Stromal cell of bone marrow (primary cell): ENCODE data around the gene ABCA3.
"Not testable (repeated sequence)": the region's sequence is repeated elsewhere in the genome, so short reads cannot be mapped to it uniquely, and the experiment has no call there.

Experiments
- DNase-seq: peaks from one replicate; pipeline ENCODE4 v3.0.0-alpha.2; 2012; ENCODE audit warnings: low read depth

ABCA3 gene

DNA sequence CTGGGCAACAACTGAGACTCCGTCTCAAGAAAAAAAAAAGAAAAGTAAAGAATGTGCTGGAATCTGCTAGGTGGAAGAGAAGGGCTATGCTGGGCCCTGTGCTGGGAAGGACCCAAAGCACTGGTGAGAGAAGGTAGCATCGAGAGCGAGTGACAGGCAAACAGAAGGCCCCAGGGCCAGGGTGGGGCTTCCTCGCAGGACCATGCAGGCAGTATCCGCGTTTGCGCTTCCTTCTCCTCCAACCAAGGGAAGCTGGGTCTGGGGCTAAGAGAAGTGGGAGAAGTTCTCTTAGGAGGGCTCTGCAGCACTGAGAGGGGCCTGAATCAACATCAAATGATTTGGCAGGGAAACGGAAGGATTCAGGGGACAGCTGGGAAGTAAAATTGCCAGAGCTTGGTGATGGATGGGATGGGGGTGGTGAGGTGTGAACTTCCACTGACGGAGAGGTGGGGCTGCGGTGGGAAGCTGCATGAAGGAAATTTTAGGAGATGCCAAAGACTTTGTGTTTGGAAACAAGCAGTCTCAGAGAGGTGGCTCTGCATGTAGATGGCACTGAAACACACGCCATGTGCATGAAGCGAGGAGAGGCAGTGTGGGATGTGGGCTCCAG, 83.9 kb downstream of the ABCA3 start:
- no peak for DNase-seq

DNA sequence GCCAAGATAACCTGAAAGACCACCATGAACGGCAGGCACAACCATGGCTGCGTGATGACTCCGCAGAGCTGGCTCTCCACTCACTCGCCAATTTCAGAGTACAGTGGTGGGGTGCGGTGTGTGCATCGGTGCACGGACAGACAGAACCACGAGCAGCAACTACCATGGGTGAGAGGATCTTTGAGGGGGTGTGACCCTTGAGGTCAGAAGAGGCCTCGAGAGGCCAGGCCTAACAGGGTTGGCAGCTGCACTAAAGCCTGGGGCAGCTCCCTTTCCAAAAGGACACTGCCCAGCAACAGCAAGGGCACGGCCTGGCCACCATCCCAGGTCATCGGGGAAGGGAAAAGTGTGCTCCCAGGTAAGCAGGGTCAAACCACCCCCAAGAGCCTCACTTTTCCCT, 87.2 kb downstream of the ABCA3 start:
- DNase-seq, result no peak

DNA sequence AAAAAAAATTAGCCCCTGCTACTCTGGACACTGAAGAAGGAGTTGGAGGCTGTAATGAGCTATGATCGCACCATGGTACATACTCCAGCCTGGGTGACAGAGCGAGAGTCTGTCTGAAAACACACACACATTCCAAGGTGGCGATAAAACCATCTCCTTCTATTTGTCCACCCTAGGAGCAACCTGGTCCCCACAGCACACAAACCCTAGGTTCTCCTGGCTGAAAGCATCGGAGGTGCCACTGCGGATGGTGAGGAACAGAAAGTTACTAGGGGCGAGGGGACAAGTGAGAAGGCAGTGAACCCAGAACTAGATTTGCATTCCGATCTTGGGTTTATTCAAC, 87.8 kb downstream of the ABCA3 start:
- DNase-seq, result no peak

DNA sequence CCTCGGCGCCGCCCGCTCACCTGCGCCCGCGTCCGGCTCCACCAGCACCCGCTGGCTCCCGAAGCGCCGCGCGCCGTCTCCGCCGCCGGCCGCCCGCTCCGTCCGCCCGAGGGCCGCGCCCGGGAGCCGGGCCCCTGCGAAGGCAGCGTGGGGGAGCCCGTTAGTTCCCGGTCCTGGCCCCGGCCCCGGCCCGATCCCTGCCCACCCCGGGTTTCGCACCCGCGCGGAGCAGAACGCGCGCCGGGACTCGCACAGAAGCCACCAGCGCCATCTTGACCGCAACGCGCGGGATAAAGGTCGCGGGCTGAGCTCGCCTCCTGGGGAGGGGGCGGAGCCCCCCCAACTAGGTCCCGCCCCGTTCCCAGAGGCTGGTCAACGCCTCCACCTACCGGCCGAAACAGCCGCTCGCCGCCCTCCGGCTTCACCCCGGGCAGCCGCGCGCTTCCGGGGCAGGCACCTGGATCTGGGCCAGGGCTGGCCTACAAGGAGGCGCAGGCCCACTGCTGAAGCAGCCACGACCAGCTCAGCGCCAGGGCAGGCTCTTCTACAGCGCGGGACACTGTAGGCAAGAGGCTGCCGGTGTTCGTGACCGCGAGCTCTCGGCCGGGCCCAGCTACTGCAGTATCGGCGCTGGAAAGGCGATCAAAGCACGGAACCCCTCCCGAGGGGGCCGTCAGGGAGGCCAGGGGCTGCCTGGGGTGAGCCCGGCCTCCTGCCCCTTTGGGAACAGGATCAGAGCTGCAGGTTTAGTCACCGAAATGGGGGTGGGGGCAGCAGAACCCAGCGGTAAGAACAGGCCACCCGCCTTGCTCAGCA, 89.0 kb downstream of the ABCA3 start, which contains the start of gene ECI1:
TSS of gene ECI1 (minus strand) at position 292 of the 816 bp plus-strand sequence. CDS start at position 271, 21 bp downstream.
- DNase-seq, result peak; percentile 90

DNA sequence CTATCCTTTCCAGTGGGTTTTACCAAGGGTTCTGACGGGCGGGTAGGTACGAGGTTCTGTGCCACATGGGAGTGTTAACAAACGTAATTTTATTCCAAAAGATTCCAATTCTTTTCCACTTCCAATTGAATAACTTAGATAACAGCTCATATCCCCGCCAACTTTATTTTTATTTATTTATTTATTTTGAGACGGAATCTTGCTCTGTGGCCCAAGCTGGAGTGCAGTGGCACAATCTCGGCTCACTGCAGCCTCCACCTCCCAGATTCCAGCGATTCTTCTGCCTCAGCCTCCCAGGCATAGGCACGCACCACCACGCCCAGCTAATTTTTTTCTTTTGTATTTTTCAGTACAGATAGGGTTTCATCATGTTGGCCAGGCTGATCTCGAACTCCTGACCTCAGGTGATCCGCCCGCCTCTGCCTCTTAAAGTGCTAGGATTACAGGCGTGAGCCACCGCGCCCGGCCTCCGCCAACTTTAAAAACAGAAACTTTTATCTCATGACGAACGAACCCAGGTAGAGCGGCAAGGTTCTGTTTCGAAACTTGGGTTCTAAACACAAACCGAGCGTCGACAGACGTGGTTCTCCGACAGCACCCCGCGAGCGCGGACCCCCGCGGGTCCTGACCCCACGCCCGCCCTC, 89.8 kb downstream of the ABCA3 start:
- DNase-seq, result no peak

DNA sequence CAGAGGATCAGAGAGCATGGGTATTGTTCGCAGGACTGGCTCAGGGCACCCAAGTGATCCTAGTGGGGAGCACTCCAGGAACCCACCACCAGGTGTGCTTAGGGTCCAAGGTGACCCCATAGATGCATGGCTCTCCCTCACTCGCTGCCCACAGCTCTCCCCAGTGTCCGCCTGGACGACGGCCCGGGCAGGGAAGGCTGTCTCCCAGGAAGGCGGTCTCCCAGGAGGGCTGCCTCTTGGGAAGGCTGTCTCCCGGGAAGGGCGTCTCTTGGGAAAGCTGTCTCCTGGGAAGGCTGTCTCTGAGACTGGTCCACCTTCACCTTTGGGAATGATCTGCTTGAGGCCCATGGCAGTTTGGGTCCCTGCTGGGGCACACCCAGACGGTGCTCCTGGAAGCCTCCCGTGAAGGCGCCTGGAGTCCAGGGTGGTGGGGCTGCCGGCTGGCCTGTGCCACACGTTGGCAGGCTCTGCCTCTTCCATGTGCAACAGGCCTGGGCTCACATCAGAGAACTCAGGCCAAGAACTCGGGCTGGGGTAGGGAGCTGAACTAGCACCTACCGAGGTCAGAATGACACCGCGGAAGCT, 94.1 kb downstream of the ABCA3 start:
- no peak for DNase-seq

DNA sequence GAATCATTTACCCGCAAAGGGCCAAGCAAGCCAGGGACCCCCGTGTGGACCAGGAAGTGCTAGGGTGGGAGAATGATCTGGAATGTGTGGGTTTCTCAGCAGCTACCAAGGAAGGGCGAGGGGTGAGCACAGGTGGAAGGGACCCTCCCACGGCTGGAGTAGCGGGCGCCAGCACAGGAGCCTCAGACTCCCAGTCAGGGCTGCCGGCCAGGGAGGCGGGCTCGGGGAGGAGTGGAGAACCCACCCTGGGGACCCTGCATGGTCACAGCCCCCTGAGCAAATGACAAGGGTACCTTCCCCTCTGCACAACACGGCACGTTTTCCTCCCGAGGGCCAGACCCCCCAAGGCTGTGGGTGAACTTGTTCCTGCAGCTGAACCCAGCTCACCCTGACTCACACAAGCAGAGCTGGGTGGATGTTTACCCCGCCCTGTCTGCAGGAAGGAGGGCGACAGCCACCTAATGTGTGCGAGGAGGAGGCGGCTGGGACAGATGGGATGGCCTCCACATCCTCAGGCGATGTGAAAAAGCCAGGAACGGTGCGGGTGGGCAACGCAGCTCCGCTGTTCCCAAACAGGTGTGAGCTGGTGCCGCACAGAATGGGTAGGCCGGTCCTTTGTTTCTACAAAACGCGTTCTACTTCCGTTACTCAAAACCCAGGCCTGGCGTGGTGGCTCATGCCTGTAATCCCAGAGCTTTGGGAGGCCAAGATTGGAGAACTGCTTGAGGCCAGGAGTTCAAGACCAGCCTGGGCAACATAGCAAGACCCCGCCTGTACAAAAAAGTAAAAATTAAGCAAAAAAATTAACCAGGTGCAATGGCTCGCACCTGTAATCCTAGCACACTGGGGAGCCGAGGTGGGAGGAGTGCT, 95.4 kb downstream of the ABCA3 start:
- DNase-seq, result no peak

DNA sequence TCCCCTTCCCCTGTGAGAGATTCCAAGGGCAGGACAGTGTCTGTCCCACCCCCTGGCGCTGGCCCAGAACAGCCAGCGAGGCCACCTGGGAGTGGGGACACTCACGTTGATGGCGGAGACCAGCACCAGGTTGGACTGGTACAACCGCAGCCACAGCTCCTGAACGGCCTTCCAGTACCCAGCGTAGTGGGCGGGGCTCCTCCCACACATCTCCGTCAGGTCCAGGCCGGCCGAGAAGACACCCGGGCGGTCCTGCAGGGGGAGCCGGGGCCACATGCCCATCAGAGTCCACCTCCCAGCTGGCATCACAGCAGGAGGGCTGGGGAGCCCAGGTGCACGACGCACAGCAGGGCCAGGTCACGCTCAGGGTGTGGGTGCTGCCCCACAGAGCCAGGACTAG, 96.2 kb downstream of the ABCA3 start:
- no peak for DNase-seq

DNA sequence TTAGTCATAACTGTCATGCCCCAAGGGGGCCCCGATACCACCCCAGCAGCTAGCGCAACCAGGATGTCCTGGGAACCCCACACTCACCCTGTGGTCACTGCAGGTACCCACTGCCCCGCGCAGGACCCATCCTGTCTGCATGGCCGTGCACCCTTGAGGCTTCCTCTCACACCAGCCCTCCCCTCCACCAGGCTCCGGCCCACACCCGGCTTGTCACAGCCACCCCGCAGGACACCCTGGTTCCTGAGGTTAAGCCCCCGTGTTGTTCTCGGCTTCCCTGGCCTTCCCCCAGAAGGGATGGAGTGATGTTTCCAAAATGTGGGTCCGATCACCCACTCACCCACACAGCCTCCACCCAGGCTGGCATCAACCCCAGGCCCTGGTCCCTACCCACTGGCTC, 96.7 kb downstream of the ABCA3 start:
- no peak for DNase-seq

DNA sequence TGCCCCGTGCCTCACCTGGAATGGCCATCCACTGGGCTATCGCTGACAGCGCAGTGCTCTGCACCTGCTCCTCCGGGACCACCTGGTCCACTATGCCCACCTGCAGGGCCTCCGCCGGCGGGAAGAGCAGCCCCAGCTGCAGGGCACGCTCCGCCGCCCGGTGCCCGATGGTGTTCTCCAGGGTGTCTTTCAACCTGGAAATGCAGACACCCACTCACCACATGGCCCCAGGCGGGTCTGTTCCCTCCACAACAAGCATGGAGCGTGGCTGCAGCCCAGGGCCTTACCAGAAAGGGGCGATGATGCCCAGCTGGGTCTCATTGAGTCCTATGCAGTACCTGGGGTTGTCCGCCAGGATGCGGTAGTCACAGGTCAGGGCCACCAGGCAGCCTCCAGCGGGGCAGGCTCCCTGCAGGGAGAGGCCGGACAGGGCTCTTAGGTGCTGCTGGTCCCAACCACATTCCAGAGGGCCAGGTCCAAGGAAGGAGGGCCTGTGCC, 97.4 kb downstream of the ABCA3 start:
- no peak for DNase-seq

DNA sequence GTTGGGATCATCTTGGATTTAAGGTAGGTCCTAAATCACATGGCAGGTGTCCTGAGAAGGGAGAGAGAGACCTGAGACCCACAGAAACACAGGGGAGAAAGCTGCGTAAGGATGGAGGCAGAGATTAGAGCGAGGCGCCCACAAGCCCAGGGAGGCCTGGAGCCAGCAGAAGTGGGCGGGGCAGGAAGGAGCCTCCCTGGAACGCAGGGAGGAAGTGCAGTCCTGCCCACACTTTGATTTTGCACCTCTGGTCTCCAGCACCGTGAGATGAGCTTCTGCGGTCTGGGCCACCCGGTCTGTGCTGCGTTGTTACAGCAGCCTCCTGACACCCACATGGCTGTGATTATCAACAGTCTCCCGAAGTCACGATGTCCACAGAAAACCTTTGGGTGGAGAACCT, 97.9 kb downstream of the ABCA3 start:
- no peak for DNase-seq

DNA sequence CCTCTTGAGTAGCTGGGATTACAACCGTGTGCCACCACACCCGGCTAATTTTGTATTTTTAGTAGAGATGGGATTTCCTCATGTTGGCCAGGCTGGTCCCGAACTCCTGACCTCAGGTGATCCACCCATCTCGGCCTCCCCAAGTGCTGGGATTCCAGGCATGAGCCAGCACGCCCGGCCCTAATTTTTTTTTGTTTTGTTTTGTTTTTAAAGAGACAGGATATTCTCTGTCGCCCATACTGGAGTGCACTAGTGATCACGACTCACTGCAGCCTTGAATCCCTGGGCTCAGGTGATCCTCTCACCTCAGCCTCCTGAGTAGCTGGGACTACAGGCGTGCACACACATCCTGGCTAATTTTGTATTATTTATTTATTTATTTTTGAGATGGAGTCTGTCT, 100.2 kb downstream of the ABCA3 start:
- not testable (repeated sequence) for DNase-seq

DNA sequence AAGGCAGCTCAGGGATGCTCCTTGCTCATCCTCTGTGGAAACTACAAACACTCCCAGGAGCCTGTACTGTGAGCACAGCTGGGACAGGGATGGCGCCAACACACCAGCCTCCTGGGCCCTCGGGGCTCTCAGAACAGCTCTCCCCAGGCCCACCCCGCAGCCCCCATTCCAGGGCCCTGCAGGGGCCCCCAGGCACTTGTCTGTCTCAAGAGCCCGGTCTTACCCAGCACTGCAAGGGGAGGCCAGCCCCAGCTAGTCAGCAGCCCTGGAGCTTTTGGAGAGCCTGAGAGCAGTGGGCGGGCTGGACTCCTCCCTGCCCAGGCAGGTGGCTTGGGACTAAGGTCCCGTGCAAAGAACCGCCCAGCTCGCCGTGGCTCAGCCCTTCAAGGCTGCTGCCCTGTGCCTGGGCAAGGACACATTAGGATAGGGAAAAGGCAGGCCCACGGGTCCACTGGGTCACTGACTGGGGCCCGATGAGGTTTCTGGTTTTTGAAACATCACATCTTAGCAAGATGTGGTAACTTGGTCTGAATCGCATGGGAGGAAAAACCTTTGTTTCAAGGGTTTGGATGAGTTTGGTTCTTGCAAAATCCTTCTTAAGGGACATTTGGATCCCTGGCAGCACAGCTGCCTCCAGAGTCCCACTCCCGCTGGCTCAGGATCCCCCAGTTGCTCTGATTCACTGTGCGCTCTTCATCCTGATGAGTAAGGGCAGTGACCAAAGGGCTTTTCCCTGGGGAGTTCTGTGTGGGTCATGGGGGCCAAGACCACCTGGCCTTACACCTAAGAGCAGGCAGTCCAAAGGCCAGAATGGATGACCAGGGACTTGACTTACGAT, 101.5 kb downstream of the ABCA3 start:
- DNase-seq, result no peak

DNA sequence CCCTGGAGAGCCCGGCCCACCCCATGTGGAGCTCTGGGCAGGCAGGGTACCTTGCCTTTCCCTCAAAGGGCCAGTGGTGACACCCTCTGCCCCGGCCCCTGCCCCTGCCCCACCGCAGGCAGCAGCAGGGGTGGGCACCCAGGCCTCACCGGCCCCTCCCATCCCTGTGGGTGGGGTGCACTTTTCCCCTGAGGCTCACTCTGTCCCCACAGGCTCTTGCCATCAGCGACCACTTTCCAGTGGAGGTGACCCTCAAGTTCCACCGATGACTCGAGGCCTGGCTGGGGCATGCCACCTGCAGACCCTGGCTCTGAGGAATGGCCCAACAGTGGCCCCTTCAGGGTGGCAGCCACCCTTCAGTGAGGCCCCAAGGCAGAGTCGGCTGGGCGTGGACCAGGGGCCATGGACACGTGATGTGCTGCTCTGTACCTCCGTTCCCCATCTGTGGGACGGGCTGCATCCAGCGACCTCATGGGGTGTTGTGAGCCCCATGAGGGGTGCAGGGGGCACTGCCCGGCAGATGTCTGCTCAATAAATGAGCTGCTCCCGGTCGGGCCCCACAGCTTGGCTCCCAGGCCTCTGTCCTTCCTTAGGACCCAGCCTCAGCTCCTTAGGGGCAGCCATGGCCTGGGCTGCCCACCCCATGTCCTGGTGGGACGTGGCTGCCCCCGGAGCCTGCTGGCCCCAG, 102.2 kb downstream of the ABCA3 start:
- no peak for DNase-seq

DNA sequence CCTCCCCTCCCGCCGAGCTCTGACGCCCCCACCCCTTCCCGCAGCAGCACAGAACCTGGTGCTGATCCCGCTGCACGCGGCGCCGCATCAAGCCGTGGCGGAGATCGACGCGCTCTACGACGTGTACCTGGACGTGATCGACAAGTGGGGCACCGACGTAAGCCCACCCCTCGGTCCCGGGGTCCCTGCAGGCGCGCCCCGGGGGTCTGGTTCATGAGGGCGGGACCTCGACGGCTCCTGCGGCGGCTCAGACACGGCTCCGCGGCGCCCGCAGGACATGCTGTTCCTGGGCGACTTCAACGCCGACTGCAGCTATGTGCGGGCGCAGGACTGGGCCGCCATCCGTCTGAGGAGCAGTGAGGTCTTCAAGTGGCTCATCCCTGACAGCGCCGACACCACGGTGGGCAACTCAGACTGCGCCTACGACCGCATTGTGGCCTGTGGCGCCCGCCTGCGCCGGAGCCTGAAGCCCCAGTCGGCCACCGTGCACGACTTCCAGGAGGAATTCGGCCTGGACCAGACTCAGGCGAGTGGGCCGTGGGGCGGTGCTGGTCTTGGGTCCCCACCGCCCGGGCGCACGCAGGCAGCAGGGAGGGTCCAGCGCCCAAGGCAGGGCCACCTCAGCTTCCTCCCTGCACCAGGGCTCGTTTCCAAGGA, 102.9 kb downstream of the ABCA3 start:
- DNase-seq, result no peak

DNA sequence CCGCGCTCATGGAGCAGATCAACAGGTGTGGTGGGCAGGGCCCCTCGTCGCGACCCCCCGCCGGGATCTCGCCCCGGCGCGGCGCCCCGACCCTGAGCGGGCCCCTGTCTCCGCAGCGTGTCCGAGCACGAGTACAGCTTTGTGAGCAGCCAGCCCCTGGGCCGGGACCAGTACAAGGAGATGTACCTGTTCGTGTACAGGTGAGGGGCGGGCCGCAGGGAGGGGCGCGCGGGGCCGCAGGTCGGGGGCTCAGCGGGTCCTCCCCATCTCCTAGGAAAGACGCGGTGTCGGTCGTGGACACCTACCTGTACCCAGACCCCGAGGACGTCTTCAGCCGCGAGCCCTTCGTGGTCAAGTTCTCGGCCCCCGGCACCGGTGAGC, 103.4 kb downstream of the ABCA3 start:
- DNase-seq, result no peak

DNA sequence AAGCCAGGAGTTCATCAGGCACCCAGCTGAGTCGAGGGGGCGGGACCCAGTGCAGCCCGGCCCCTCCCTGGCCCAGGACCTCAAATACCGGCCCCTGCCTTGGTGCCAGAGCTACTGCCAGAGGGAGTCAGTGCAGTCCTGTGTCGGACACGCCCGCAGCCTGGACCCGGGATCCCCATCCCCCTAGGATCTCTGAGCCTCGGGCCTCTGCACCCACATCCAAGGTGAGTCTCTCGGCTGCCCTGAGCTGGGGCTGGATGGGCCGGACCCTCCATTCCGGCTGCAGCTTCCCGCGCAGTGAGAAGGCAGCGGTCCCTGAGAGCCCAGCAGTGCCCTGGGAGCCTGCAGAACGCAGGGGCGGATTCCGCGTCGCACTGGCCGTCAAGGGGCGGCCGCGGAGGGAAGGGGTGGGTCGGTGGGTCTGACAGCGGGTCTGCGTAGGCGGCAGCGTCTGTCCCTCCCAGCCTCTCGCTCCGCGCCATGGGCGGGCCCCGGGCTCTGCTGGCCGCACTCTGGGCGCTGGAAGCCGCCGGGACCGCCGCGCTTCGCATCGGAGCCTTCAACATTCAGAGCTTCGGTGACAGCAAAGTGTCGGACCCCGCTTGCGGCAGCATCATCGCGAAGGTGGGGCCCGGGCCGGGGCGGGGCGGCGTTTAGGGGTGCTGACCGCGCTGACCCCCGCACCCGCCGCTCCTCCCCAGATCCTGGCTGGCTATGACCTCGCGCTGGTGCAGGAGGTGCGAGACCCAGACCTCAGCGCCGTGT, 104.0 kb downstream of the ABCA3 start, which contains the start of gene DNASE1L2:
TSS of gene DNASE1L2 (plus strand) at position 108 of the 765 bp plus-strand sequence. CDS start at position 481, 373 bp downstream.
- DNase-seq, result no peak

DNA sequence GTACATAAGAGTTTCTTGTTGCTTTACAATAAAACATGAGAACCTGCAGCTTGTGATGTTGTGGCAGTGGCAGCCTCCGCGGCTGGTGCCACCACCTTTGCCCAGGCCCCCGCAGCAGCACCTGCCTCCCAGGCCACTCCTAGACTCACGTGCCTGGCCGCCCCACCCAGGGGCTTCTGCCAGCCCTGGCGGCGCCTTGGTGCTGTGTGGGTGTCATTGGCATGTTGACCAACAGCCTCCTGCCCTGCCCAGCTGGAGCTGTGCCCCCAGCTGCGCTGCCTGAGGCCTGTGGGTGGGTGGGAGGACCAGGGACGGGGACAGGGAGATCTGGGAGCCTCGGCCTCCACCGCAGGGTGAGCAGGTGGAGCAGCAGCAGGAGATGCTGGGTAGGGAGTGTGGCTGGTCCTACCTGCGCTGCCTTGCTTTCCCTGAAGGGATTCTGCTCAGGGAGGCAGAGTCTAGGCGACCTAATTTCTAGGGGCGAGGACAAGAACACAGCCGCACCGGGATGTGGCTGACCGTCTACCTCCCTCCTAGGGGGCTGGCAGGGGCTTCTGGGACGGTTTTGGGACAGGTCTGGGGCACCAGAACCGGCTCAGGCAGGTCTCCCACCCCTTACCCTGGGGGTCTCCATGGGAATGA, 104.7 kb downstream of the ABCA3 start:
- DNase-seq, result no peak
